ENCODE measurements around the gene USP9X.

- no peak for TF ChIP-seq CTCF (IDR thresholded peaks at IDR 0.05; ENCODE audit: insufficient read depth, low read length, poor library complexity, severe bottlenecking)
- no peak for TF ChIP-seq EZH2phosphoT487 (conservative IDR thresholded peaks at IDR 0.05; ENCODE audit: low read length)
These were observed 48.4 kb upstream of the USP9X start for GRCh38 chrX:41036668-41037326.
